NCI-H226 (cell line): ENCODE results near the gene CSTB.

ENCODE experiments used
- DNase-seq: peaks from one replicate; pipeline ENCODE4 v3.0.0-alpha.2; 2015

The CSTB gene

GRCh38 chr21:43789276-43790009 is 13.3 kb upstream of the CSTB start, which contains the start of gene RRP1:
Gene RRP1, plus strand, starts transcription at chr21:43789577. Its CDS starts 53 bp downstream, at chr21:43789630.
- DNase-seq, result peak; percentile 74

GRCh38 chr21:43786807-43787440 is 10.8 kb upstream of the CSTB start:
- no peak for DNase-seq

- no peak for DNase-seq
Observed at GRCh38 chr21:43786300-43786806, 10.2 kb upstream of the CSTB start.

GRCh38 chr21:43785134-43785533 is 9.0 kb upstream of the CSTB start:
- DNase-seq, result peak; percentile 38

GRCh38 chr21:43783098-43783700 is 7.1 kb upstream of the CSTB start:
- no peak for DNase-seq

- DNase-seq, result no peak
Observed at GRCh38 chr21:43782431-43783097, 6.5 kb upstream of the CSTB start.

GRCh38 chr21:43781846-43782245 is 5.7 kb upstream of the CSTB start:
- DNase-seq, result no peak

GRCh38 chr21:43779660-43780059 is 3.6 kb upstream of the CSTB start:
- no peak for DNase-seq

GRCh38 chr21:43778469-43779335 is 2.6 kb upstream of the CSTB start:
- DNase-seq, result no peak

GRCh38 chr21:43777953-43778352 is 1.8 kb upstream of the CSTB start:
- no peak for DNase-seq

- no peak for DNase-seq
Observed at GRCh38 chr21:43775190-43775589, 918 bp downstream of the CSTB start.

- no peak for DNase-seq
Observed at GRCh38 chr21:43774163-43774562, 1.9 kb downstream of the CSTB start.

- DNase-seq, result no peak
Observed at GRCh38 chr21:43772425-43772821, 3.7 kb downstream of the CSTB start.

- DNase-seq, result no peak
Observed at GRCh38 chr21:43771698-43772424, 4.2 kb downstream of the CSTB start.

GRCh38 chr21:43771199-43771675 is 4.9 kb downstream of the CSTB start:
- DNase-seq, result no peak

- no peak for DNase-seq
Observed at GRCh38 chr21:43770066-43770655, 5.9 kb downstream of the CSTB start.

GRCh38 chr21:43769325-43769958 is 6.7 kb downstream of the CSTB start:
- DNase-seq, result no peak

- DNase-seq, result no peak
Observed at GRCh38 chr21:43768868-43769167, 7.3 kb downstream of the CSTB start.

GRCh38 chr21:43767984-43768867 is 7.9 kb downstream of the CSTB start:
- peak; percentile 77 for DNase-seq

- DNase-seq, result no peak
Observed at GRCh38 chr21:43767498-43767983, 8.6 kb downstream of the CSTB start.
